Ovary (tissue), 3 donors: Measurements from ENCODE around the gene S100A2.

ENCODE experiments used
- CTCF ChIP-seq, 3 donors: fragments of 450-650 bp in 2 of 3; fragments of 200-600 bp in 1 of 3; IDR thresholded peaks; one replicate each; pipeline versions ENCODE4 v1.5.1 to v1.8.0; 2016 to 2022; ENCODE audit warnings: antibody characterized with exemption in 3 of 3, mild to moderate bottlenecking in 1 of 3
- EP300 ChIP-seq: sonication (generic); formaldehyde crosslinking; IDR thresholded peaks from one replicate; pipeline ENCODE4 v1.6.1; 2017; ENCODE audit warnings: antibody characterized with exemption
- POLR2A ChIP-seq: fragments of 450-650 bp; IDR thresholded peaks from one replicate; pipeline ENCODE4 v1.6.1; 2017; ENCODE audit warnings: antibody characterized with exemption, mild to moderate bottlenecking, moderate library complexity
- donor health status: DM: no; HTN: no; CAD: no.

- TF ChIP-seq CTCF (IDR thresholded peaks at IDR 0.05) (no peak), EP300 (no peak), POLR2A (no peak)
Observed at GRCh38 chr1:153577138-153577537, 11.5 kb upstream of the S100A2 start.
